OCI-LY7 (cell line): ENCODE data around the gene GNAS-AS1.

Source experiments
- CTCF ChIP-seq: fragments of 200-600 bp; sonication (generic); conservative IDR thresholded peaks from 2 replicates; pipeline ENCODE4 v1.5.1; 2014; ENCODE audit warnings: mild to moderate bottlenecking, antibody characterized with exemption, low read length, moderate library complexity, mixed read lengths
- EZH2phosphoT487 ChIP-seq: fragments of 200-600 bp; sonication (generic); IDR thresholded peaks from 2 replicates; pipeline ENCODE4 v1.6.1; 2018; ENCODE audit warnings: low read depth, borderline replicate concordance, mild to moderate bottlenecking, mixed run types, antibody characterized with exemption, low read length, moderate library complexity, mixed read lengths

GRCh38 chr20:58883241-58883691, 32.6 kb upstream of the GNAS-AS1 start:
- TF ChIP-seq CTCF (no peak), EZH2phosphoT487 (no peak)
